Endothelial cell of umbilical vein (primary cell): Measurements from ENCODE around the gene CASP9. TPM values are rescaled to one million over a fixed set of nuclear protein-coding genes. Genes with fewer than 3 reads are reported as not detected.

Source experiments
- BruUV-seq: library from RNA; stranded (reverse); fragments of 400-500 nt; replicated peaks from 2 replicates; lab custom pipeline; 2021; lab: Mats Ljungman, UMichigan
- CTCF ChIA-PET: fragments of 300-600, 350-600 bp; sonication (Branson Sonifier 250); formaldehyde crosslinking; loops from one replicate; lab custom pipeline; 2021; ENCODE audit warnings: antibody characterized with exemption, inconsistent platforms; lab: Charles Lee
- POLR2A ChIA-PET: fragments of 300-600, 350-600 bp; sonication (Branson Sonifier 250); formaldehyde crosslinking; loops from one replicate; lab custom pipeline; 2021; ENCODE audit warnings: antibody characterized with exemption, inconsistent platforms; lab: Charles Lee
- DNase-seq: peaks from one replicate; pipeline ENCODE4 v3.0.0-alpha.2; 2011; ENCODE audit warnings: low read depth, low spot score
- FAIRE-seq: peaks from 2 replicates; lab custom pipeline; 2011; peaks lifted over from hg19 to GRCh38; lab: Jason Lieb, UNC
- H2AFZ ChIP-seq: 2 replicates; pipeline ENCODE4 v1.6.0; 2012; ENCODE audit warnings: low read depth, low read length, control low read depth, inconsistent platforms
- H3K27ac ChIP-seq: 2 replicates; pipeline ENCODE4 v1.5.1; 2011; ENCODE audit warnings: low read depth, mild to moderate bottlenecking, control low read depth, low read length, moderate library complexity; ENCODE audit not compliant: insufficient read depth
- H3K27me3 ChIP-seq, 2 experiments: 2 replicates each; pipeline versions ENCODE4 v1.6.0 to v1.6.1; 2011; ENCODE audit warnings: low read length in 2 of 2, mixed read lengths in 1 of 2; ENCODE audit not compliant: control insufficient read depth in 2 of 2, insufficient read depth in 2 of 2
- H3K36me3 ChIP-seq, 2 experiments: 2 replicates in 1 of 2; 3 replicates in 1 of 2; pipeline ENCODE4 v1.5.1; 2011; ENCODE audit warnings: low read length in 2 of 2, mild to moderate bottlenecking in 1 of 2, moderate library complexity in 1 of 2; ENCODE audit not compliant: control insufficient read depth in 2 of 2, insufficient read depth in 2 of 2; ENCODE audit errors: extremely low read depth in 1 of 2
- H3K4me1 ChIP-seq: 3 replicates; pipeline ENCODE4 v1.5.1; 2011; ENCODE audit warnings: mild to moderate bottlenecking, low read length; ENCODE audit not compliant: control insufficient read depth, insufficient read depth; ENCODE audit errors: extremely low read depth
- H3K4me2 ChIP-seq: 2 replicates; pipeline ENCODE4 v1.6.1; 2011; ENCODE audit warnings: low read length, control low read depth, mixed read lengths; ENCODE audit not compliant: insufficient read depth
- H3K4me3 ChIP-seq, 3 experiments: fragments of 200-600 bp in 1 of 3; sonication (generic), shearing (Covaris generic) in 1 of 3; replicated peaks in 1 of 3; 2 replicates each; pipeline ENCODE4 v1.5.1; 2011 to 2016; ENCODE audit warnings: control low read depth in 3 of 3, low read length in 3 of 3, mild to moderate bottlenecking in 2 of 3, inconsistent platforms in 1 of 3, low read depth in 1 of 3, moderate library complexity in 1 of 3; ENCODE audit not compliant: insufficient read depth in 1 of 3
- H3K79me2 ChIP-seq: 2 replicates; pipeline ENCODE4 v1.6.0; 2012; ENCODE audit warnings: low read length, inconsistent platforms; ENCODE audit not compliant: control insufficient read depth, insufficient read depth
- H3K9ac ChIP-seq: replicated peaks from 2 replicates; pipeline ENCODE3; 2011; ENCODE audit warnings: low read length, control low read depth; ENCODE audit not compliant: insufficient read depth; ENCODE audit errors: extremely low read depth
- H3K9me1 ChIP-seq: replicated peaks from 3 replicates; pipeline ENCODE4 v1.6.0; 2011; ENCODE audit warnings: mild to moderate bottlenecking, low read length; ENCODE audit not compliant: control insufficient read depth, insufficient read depth; ENCODE audit errors: extremely low read depth
- H3K9me3 ChIP-seq: replicated peaks from 2 replicates; pipeline ENCODE4 v1.5.1; 2012; ENCODE audit warnings: low read length, inconsistent platforms; ENCODE audit not compliant: control insufficient read depth, insufficient read depth
- H4K20me1 ChIP-seq: replicated peaks from 2 replicates; pipeline ENCODE3; 2011; ENCODE audit warnings: mild to moderate bottlenecking, low read length; ENCODE audit not compliant: control insufficient read depth, insufficient read depth; ENCODE audit errors: extremely low read depth
- EZH2 ChIP-seq: IDR thresholded peaks from 2 replicates; pipeline ENCODE4 v1.6.1; 2012; ENCODE audit warnings: borderline replicate concordance, low read depth, mild to moderate bottlenecking, moderate library complexity, low read length, inconsistent platforms; ENCODE audit not compliant: severe bottlenecking
- FOS ChIP-seq: IDR thresholded peaks from 2 replicates; pipeline ENCODE4 v1.6.1; 2011; ENCODE audit warnings: mild to moderate bottlenecking, low read length, moderate library complexity, borderline replicate concordance; ENCODE audit not compliant: insufficient read depth
- GATA2 ChIP-seq: IDR thresholded peaks from 2 replicates; pipeline ENCODE4 v1.7.0; 2011; ENCODE audit warnings: low read depth, mild to moderate bottlenecking, moderate library complexity, mixed read lengths, low read length; ENCODE audit not compliant: insufficient read length, insufficient read depth
- JUN ChIP-seq: IDR thresholded peaks from 2 replicates; pipeline ENCODE4 v1.6.1; 2011; ENCODE audit warnings: borderline replicate concordance, low read depth; ENCODE audit not compliant: insufficient read length, insufficient read depth
- MAX ChIP-seq: IDR thresholded peaks from 2 replicates; pipeline ENCODE4 v1.6.1; 2011; ENCODE audit not compliant: insufficient read depth, insufficient read length
- MYC ChIP-seq: IDR thresholded peaks from one replicate; pipeline ENCODE4 v1.6.1; 2011; ENCODE audit warnings: mild to moderate bottlenecking, low read depth, low read length
- POLR2A ChIP-seq: IDR thresholded peaks from 2 replicates; pipeline ENCODE4 v1.6.1; 2012; ENCODE audit warnings: low read depth, mild to moderate bottlenecking, control low read depth, low read length
- POLR2AphosphoS5 ChIP-seq: IDR thresholded peaks from 2 replicates; pipeline ENCODE4 v1.6.1; 2012; ENCODE audit warnings: low read depth, mild to moderate bottlenecking, control low read depth, low read length, moderate library complexity; ENCODE audit not compliant: insufficient read depth
- dilution Hi-C: fragments of 300-500 bp; cut with MboI; formaldehyde crosslinking; loops from one replicate; pipeline ENCODE4 v1.15.0; 2019; ENCODE audit warnings: low sequenced_read_pairs; ENCODE audit not compliant: extremely low pct_ligation_motif_present
- intact Hi-C: fragments of 100-400 bp; cut with micrococcal nuclease; formaldehyde crosslinking; loops from one replicate; pipeline ENCODE4 v1.10.0; 2022
- polyA plus RNA-seq, 4 experiments: library from polyadenylated mRNA; depleted of rRNA in 3 of 4; stranded (reverse) in 3 of 4; unstranded in 1 of 4; fragments of >200 nt; gene quantifications; 2 replicates each; pipeline versions ENCODE4 v1.2.1 to v1.2.3, GENCODE V29; 2011 to 2012; ENCODE audit warnings: missing spikeins in 1 of 4
- total RNA-seq: library from RNA; stranded (reverse); gene quantifications from 2 replicates; pipeline ENCODE4 v1.2.3, GENCODE V29; 2021
- TF ChIP-seq, protein P1 (sequence below), 2 donors: IDR thresholded peaks; 1 replicate in 1 of 2; 2 replicates in 1 of 2; pipeline ENCODE4 v1.5.1; 2011; ENCODE audit warnings: low read length in 2 of 2, mild to moderate bottlenecking in 2 of 2, moderate library complexity in 2 of 2, control low read depth in 1 of 2, inconsistent platforms in 1 of 2, low read depth in 1 of 2; ENCODE audit not compliant: insufficient read depth in 1 of 2; ENCODE audit errors: extremely low read depth in 1 of 2

Gene CASP9
- total and polyA plus RNA-seq, 2 donors (not counting 3 experiments of a cell fraction or from before 2014, with no cell fraction given) = 10.5 to 14.1 TPM

DNA sequence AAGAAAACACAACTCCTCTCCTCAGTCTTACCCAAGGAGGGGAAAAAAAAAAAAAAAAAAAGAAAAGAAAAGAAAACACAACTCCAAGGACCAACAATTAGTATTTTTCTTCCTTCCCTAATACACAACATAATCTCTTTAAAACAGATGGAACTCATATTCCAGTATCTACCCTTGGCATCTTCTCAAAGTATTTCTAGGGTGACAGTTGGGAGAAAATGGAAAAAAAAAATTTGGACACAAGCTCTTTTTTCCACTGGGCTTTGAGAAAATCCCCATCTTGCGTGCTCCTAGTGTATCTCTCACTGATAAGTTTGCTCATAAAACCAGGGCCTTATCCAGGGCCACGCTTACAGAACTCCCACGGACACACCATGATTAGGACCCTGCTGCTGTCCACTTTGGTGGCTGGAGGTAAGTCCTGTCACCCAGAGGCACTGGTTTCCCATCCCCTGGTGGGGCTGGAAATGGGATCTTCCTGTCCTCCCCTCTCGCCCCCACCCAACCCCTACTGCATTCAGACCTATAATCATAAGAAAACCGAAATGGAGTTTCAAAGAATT is 48.2 kb downstream of the CASP9 start, which contains the start of gene CELA2B:
TSS of gene CELA2B (plus strand) at position 353 of the 563 bp plus-strand sequence. CDS start at position 375, 22 bp downstream.
- Histone ChIP-seq H3K4me2 (no peak within 1 kb of the TSS), H2AFZ (no peak within 1 kb of the TSS), H3K9me1 (no peaks in the 10 kb centered on the region), H3K27ac (no peak within 1 kb of the TSS), H3K27me3 (no peaks in the 10 kb centered on the region), H4K20me1 (no peaks in the 10 kb centered on the region), H3K36me3 (no peaks in the 10 kb centered on the region), H3K79me2 (no peaks in the 10 kb centered on the region), H3K4me1 (no peaks in the 10 kb centered on the region), H3K9ac (no peak within 1 kb of the TSS), H3K4me3 (no peak within 1 kb of the TSS), H3K9me3 (no peaks in the 10 kb centered on the region)
- DNase-seq (no peak), FAIRE-seq (no peak)
- intact Hi-C loops (no loop called here), dilution Hi-C loops (no loop called here)
- ChIA-PET CTCF (no interaction called here), POLR2A (no interaction called here)
- no TSS peak for BruUV-seq
- TF ChIP-seq GATA2 (no peak), POLR2A (no peak), JUN (no peak), POLR2AphosphoS5 (no peak), MAX (no peak), EZH2 (no peak), MYC (no peak), FOS (no peak)
- TF ChIP-seq, protein P1, sequence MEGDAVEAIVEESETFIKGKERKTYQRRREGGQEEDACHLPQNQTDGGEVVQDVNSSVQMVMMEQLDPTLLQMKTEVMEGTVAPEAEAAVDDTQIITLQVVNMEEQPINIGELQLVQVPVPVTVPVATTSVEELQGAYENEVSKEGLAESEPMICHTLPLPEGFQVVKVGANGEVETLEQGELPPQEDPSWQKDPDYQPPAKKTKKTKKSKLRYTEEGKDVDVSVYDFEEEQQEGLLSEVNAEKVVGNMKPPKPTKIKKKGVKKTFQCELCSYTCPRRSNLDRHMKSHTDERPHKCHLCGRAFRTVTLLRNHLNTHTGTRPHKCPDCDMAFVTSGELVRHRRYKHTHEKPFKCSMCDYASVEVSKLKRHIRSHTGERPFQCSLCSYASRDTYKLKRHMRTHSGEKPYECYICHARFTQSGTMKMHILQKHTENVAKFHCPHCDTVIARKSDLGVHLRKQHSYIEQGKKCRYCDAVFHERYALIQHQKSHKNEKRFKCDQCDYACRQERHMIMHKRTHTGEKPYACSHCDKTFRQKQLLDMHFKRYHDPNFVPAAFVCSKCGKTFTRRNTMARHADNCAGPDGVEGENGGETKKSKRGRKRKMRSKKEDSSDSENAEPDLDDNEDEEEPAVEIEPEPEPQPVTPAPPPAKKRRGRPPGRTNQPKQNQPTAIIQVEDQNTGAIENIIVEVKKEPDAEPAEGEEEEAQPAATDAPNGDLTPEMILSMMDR (IDR thresholded peaks at IDR 0.05; ENCODE audit: extremely low read depth in 1 of 2, insufficient read depth in 1 of 2, low read depth in 1 of 2, low read length in 2 of 2) = no peak
